EH (cell line): ENCODE data around the gene SIRT4.
"Not testable (repeated sequence)": the region's sequence is repeated elsewhere in the genome, so short reads cannot be mapped to it uniquely, and the experiment has no call there.

Experiments used
- DNase-seq: peaks from one replicate; pipeline ENCODE4 v3.0.0-alpha.2; 2015; ENCODE audit warnings: low read depth

The SIRT4 gene

GRCh38 chr12:120336392-120336791 lies 34.3 kb downstream of the SIRT4 start:
- not testable (repeated sequence) for DNase-seq

GRCh38 chr12:120337730-120338129 lies 35.6 kb downstream of the SIRT4 start:
- no peak for DNase-seq

DNA sequence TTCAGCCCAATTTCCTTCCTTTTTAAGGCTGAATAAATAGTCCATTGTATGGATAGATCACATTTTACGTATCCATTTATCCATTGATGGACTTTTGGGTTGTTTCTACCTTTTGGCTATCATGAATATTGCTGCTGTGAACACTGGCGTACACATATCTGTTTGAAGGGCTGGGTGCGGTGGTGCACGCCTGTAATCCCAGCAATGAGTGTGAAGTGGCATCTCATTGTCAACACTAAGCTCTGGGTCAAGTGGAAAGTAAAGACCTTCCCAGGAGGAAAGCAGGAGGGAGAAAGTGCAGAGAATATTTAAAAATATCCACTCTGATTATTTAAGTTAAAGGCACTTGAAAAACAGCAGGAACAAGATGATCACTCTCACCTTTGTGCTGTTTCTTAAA lies 37.1 kb downstream of the SIRT4 start:
- DNase-seq = no peak

DNA sequence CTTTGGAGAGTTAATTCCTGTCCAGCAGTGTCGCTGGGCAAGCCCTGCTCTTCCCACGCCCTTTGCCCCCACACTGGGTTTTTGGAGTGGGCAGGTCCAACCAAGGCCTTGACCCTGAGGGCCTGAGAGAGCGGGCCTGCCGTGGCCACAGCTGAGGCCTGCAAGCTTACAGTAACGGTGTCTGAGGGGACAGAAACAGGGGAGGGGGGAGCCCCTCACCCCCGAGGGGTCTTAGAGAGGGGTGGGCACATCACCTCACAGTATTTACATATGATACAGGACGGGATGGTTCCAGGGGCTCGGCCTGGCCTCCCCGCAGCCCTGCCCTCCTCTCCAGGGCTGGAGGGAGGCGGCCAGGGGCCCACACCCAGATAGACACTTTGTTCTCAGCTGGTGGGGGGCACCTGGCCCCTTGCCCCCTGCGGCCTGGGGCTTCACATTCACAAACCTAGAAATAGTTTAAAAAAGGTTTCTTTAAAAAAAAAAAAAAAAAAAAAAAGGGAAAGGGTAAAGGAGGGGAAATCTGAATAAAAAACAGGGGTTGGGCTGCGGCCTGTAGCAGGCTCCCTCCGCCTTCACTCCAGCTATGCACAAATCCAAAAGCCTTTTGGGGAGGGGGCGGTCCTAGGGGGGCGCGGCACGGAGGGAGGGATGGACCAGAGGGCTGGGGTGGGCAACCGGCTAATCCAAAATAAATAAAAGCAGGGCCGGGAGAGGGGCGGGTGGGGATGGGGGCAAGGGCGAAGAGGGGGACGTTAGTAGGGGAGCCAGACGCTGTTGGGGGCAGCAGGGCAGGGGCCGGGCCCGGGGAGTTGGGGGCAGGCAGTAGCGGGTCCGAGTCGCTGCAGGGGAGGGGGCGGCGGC lies 40.3 kb downstream of the SIRT4 start:
- DNase-seq = no peak

GRCh38 chr12:120343039-120343537 lies 41.0 kb downstream of the SIRT4 start:
- no peak for DNase-seq

- DNase-seq = no peak
These were observed 41.6 kb downstream of the SIRT4 start for GRCh38 chr12:120343692-120344091.

DNA sequence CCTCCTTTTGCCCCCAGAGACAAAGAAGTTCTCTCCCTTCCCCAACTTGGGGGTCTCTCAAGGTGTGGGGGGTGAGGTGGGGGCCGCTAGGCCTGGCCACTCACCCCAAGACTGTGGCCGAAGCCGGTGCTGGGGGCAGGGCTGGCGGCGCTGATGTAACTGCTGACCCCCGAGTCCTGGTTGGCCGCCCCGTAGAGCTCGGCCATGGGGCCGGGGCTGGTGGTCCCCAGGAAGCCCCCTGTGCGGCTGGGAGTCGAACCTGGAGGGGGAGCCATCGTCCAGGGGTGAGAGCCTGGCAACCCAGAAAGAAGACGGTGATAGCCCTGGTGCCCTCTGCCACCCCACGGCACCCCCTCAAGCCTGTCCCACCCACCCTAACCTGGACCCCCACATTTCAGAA lies 43.9 kb downstream of the SIRT4 start:
- DNase-seq = no peak

DNA sequence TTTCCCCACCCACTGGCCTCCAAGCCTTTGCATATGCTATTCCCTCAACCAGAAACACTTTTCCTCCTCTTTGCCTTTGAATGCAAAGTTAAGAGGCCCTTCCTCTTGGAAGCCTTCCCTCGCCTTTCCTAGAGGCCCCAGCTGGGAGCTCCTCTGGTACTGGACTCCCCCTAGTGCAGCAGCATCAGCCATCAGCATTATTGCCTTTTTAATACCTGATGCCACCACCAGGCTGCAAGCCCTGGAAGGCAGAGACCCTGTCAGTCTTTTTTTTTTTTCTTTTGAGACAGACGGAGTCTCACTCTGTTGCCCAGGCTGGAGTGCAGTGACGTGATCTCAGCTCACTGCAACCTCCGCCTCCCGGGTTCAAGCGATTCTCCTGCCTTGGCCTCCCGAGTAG lies 44.6 kb downstream of the SIRT4 start:
- no peak for DNase-seq

DNA sequence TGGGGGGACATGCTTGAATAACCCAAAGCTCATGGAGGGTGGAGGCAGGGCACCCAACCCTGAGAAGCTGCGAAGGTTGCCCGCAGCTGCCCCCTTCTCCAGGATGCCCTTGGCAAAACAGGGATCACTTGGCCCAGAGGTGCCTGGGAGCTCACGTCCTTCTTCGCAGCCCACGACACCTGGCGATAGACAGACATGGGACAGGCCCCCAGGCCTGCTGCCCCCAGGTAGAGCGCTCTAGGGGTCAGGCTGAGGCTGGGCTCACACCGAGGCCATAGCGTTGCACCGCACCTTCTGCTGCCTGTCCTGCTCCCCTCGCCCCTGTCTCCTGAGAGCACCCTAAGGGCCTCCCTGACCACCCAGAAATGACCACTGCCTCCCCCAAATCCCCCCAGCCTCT lies 45.6 kb downstream of the SIRT4 start:
- DNase-seq = no peak

GRCh38 chr12:120350576-120351350 lies 48.6 kb downstream of the SIRT4 start:
- DNase-seq = no peak

GRCh38 chr12:120352117-120352516 lies 50.0 kb downstream of the SIRT4 start:
- DNase-seq = peak; percentile 71

GRCh38 chr12:120353136-120353535 lies 51.0 kb downstream of the SIRT4 start:
- DNase-seq = no peak

- DNase-seq = no peak
These were observed 51.6 kb downstream of the SIRT4 start for GRCh38 chr12:120353556-120354317.

DNA sequence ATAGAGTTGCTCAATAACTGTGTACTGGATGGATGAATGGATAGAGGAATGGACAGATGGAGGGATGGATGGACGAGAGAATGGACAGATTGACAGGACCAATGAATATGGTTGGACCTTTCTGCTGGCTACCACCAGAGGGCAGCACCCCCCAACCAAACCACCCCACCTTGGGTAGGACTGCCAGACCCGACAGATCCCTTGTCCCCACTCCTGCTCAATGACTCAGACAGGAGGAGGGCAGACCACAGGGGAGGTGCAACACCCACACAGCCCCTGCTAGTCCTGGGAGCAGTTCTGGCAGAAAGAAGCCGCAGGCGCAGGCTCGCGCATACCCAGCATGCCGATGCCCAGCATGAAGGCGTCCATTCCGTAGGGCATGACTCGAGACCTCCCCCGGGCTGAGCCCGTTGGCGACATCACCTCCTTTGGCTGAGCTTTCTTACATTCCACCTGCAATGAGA lies 54.5 kb downstream of the SIRT4 start:
- peak; percentile 91 for DNase-seq

GRCh38 chr12:120357104-120357503 lies 55.0 kb downstream of the SIRT4 start:
- no peak for DNase-seq

GRCh38 chr12:120358412-120359100 lies 56.4 kb downstream of the SIRT4 start:
- DNase-seq = no peak

DNA sequence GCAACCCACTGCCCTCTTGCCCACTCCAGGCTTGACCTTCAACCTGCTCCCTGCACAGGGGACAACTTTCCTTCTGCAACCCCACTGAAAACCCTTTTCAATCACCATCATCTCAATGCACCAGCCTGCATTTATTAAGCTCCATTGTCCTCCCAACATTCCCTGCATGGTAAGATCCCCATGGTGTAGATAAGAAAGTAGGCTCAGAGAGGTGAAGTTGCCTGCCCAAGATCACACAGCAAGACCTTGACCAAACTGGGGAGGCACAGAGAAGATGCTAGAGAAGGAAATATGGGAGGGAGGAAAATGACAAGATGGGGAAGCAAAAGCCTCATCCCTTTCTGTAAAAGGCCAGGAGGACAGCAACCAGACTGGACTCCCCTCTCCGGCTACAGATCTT lies 57.0 kb downstream of the SIRT4 start:
- no peak for DNase-seq

DNA sequence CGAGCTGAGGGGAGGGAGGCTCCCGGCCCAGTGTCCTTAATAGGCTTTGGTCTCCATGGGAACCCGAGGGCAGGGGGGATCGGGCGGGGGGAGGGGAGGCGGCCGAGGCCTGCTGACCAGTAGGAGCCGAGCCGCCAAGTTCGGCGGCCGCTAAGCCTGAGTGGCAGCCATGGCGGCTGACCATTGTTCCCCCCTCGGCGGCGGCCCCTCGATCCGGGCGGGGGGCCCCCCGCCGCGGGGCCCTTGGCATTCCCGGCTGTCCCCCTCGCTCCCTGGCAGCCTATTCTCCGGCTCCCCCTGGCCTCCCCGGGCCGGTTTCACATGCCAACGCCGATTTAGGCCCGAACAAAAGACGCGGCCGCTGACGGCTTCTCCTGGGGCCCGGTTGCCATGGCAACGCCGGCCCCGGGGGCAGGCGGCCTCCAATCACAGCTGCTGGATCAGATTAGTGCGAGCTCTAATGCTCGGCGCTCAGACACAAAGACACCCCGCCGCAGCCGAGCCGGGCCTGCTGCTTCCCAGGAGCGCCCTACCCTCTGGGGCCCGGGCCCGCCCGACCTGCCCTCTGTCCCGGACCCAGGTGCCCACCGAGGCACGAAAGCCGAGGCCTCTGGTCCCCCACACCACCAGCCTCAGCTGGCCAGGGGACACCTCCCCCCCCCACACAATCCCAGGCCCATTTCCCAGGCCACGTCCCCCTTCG lies 59.5 kb downstream of the SIRT4 start:
- DNase-seq = peak; percentile 61
